K562 (cell line): ENCODE results near the gene PROK1. TPM values are rescaled to one million over a fixed set of nuclear protein-coding genes. Genes with fewer than 3 reads are reported as not detected.

Experiments used
- BACH1 ChIP-seq: fragments of 200-800 bp; sonication (Bioruptor generic); IDR thresholded peaks from 2 replicates; pipeline ENCODE4 v1.6.1; 2016; ENCODE audit warnings: missing genetic modification characterization, missing compliant biosample characterization
- BHLHE40 ChIP-seq: IDR thresholded peaks from 2 replicates; pipeline ENCODE4 v1.6.1; 2011; ENCODE audit warnings: low read length, improper control_type of control experiment
- EGR1 ChIP-seq: fragments of 450-650 bp; conservative IDR thresholded peaks from 2 replicates; pipeline ENCODE4 v1.6.1; 2017; ENCODE audit warnings: mild to moderate bottlenecking
- EP300 ChIP-seq: IDR thresholded peaks from 2 replicates; pipeline ENCODE4 v1.6.1; 2012; ENCODE audit warnings: low read length, improper control_type of control experiment
- GTF2F1 ChIP-seq: IDR thresholded peaks from 2 replicates; pipeline ENCODE4 v1.6.1; 2011; ENCODE audit warnings: low read depth, low read length, improper control_type of control experiment
- HNRNPK ChIP-seq: fragments of 200-400 bp; formaldehyde crosslinking; IDR thresholded peaks from one replicate; pipeline ENCODE4 v1.6.1; 2018; ENCODE audit warnings: mild to moderate bottlenecking, low read depth, low read length; ENCODE audit not compliant: poor library complexity, severe bottlenecking
- KDM4B ChIP-seq, 2 experiments: fragments of 450-650 bp in 1 of 2; sonication (generic) in 1 of 2; IDR thresholded peaks; 2 replicates each; pipeline ENCODE4 v1.6.1; 2016 to 2017; ENCODE audit warnings: borderline replicate concordance in 2 of 2, antibody characterized with exemption in 1 of 2, low read depth in 1 of 2, mild to moderate bottlenecking in 1 of 2
- L3MBTL2 ChIP-seq: fragments of 450-650 bp; IDR thresholded peaks from 2 replicates; pipeline ENCODE4 v1.6.1; 2016; ENCODE audit warnings: mild to moderate bottlenecking, moderate library complexity
- MAFF ChIP-seq: IDR thresholded peaks from 2 replicates; pipeline ENCODE4 v1.6.1; 2012; ENCODE audit warnings: low read length, improper control_type of control experiment
- MECOM ChIP-seq: fragments of 250-450 bp; sonication (Bioruptor Pico); IDR thresholded peaks from 2 replicates; pipeline ENCODE4 v1.8.0; 2022; ENCODE audit warnings: inconsistent platforms
- MEIS2 ChIP-seq: fragments of 450-650 bp; IDR thresholded peaks from 2 replicates; pipeline ENCODE4 v1.6.1; 2014; ENCODE audit warnings: mild to moderate bottlenecking; ENCODE audit not compliant: partially characterized antibody
- MTA1 ChIP-seq: fragments of 450-650 bp; IDR thresholded peaks from 2 replicates; pipeline ENCODE4 v1.6.1; 2017; ENCODE audit warnings: borderline replicate concordance
- PHB2 ChIP-seq: fragments of 450-650 bp; IDR thresholded peaks from 2 replicates; pipeline ENCODE4 v1.6.1; 2017; ENCODE audit warnings: low read depth
- PML ChIP-seq: IDR thresholded peaks from 2 replicates; pipeline ENCODE4 v1.6.1; 2012; ENCODE audit warnings: low read length, inconsistent platforms
- RBM39 ChIP-seq: fragments of 200-400 bp; formaldehyde crosslinking; optimal IDR thresholded peaks from 2 replicates; pipeline ENCODE3; 2018; ENCODE audit warnings: low read depth, low read length
- SAFB2 ChIP-seq: fragments of 200-400 bp; formaldehyde crosslinking; IDR thresholded peaks from 2 replicates; pipeline ENCODE4 v1.6.1; 2018; ENCODE audit warnings: borderline replicate concordance, low read length, low read depth, moderate library complexity; ENCODE audit not compliant: severe bottlenecking
- SMARCA4 ChIP-seq: fragments of 450-650 bp; IDR thresholded peaks from 2 replicates; pipeline ENCODE4 v1.6.1; 2016
- SOX6 ChIP-seq: fragments of 450-650 bp; IDR thresholded peaks from 2 replicates; pipeline ENCODE4 v1.6.1; 2014; ENCODE audit warnings: mild to moderate bottlenecking
- STAT5B ChIP-seq: fragments of 250-450 bp; sonication (Bioruptor Pico); IDR thresholded peaks from 2 replicates; pipeline ENCODE4 v1.8.0; 2021; ENCODE audit warnings: mild to moderate bottlenecking, inconsistent platforms
- TRIM28 ChIP-seq: fragments of 450-650 bp; IDR thresholded peaks from 2 replicates; pipeline ENCODE4 v1.6.1; 2017
- ZFP30 ChIP-seq: fragments of 250-450 bp; sonication (Bioruptor Pico); IDR thresholded peaks from 2 replicates; pipeline ENCODE4 v1.8.0; 2022; ENCODE audit warnings: moderate library complexity, mild to moderate bottlenecking, inconsistent platforms, borderline replicate concordance
- ZKSCAN8 ChIP-seq: fragments of 200-800 bp; sonication (Bioruptor generic); IDR thresholded peaks from 2 replicates; pipeline ENCODE4 v1.6.1; 2016; ENCODE audit warnings: missing genetic modification characterization, missing compliant biosample characterization
- ZNF134 ChIP-seq: fragments of 250-450 bp; sonication (Bioruptor Pico); conservative IDR thresholded peaks from 2 replicates; pipeline ENCODE4 v1.4.0; 2020
- ZNF217 ChIP-seq: sonication (generic); formaldehyde crosslinking; IDR thresholded peaks from 2 replicates; pipeline ENCODE4 v1.8.0; 2022; ENCODE audit warnings: mild to moderate bottlenecking, missing genetic modification reagents
- ZNF3 ChIP-seq: fragments of 250-450 bp; sonication (Bioruptor Pico); IDR thresholded peaks from 2 replicates; pipeline ENCODE4 v1.5.0; 2021; ENCODE audit warnings: mild to moderate bottlenecking, moderate library complexity
- ZNF449 ChIP-seq: fragments of 250-450 bp; sonication (Bioruptor Pico); IDR thresholded peaks from 2 replicates; pipeline ENCODE4 v1.8.0; 2022; ENCODE audit warnings: moderate library complexity, mild to moderate bottlenecking, inconsistent platforms
- ZNF699 ChIP-seq: fragments of 250-450 bp; sonication (Bioruptor Pico); IDR thresholded peaks from 2 replicates; pipeline ENCODE4 v1.8.0; 2021; ENCODE audit warnings: mild to moderate bottlenecking, moderate library complexity; ENCODE audit not compliant: insufficient replicate concordance
- ZNF707 ChIP-seq: fragments of 250-450 bp; sonication (Bioruptor Pico); conservative IDR thresholded peaks from 2 replicates; pipeline ENCODE4 v1.8.0; 2022; ENCODE audit warnings: inconsistent platforms, mild to moderate bottlenecking, moderate library complexity
- ZNF717 ChIP-seq: fragments of 250-450 bp; sonication (Bioruptor Pico); IDR thresholded peaks from 2 replicates; pipeline ENCODE4 v1.5.0; 2021
- ZZZ3 ChIP-seq: fragments of 450-650 bp; IDR thresholded peaks from 2 replicates; pipeline ENCODE4 v1.6.1; 2016; ENCODE audit warnings: antibody characterized with exemption, mild to moderate bottlenecking, moderate library complexity
- polyA plus RNA-seq, 8 experiments: library from polyadenylated mRNA; depleted of rRNA in 4 of 8; stranded (reverse) in 5 of 8; unstranded in 3 of 8; fragments of >200 nt; fragmentation: Nextera tagmentation in 2 of 8; fragmentation: Illumina TruSeq in 1 of 8; extraction: Ambion mirVana in 2 of 8; extraction: Trizol in 1 of 8; gene quantifications; 2 replicates each; pipeline versions ENCODE4 v1.2.1 to v1.2.3, GENCODE V29; 2011 to 2014; ENCODE audit warnings: inconsistent platforms in 1 of 8, missing spikeins in 1 of 8
- total RNA-seq, 7 experiments: library from RNA; depleted of rRNA in 6 of 7; stranded (reverse); fragments of >200 nt in 6 of 7; fragmentation: Illumina TruSeq in 2 of 7; extraction: Trizol in 2 of 7; gene quantifications; 2 replicates each; pipeline versions ENCODE4 v1.2.1 to v1.2.3, GENCODE V29; 2011 to 2021; ENCODE audit warnings: low replicate concordance in 1 of 7

The PROK1 gene
- total and polyA plus RNA-seq, 9 of the 15 experiments (the other 6 are each of a cell fraction or from before 2014, with no cell fraction given): 0.15 TPM; not detected in 8

GRCh38 chr1:110407260-110408210 is 43.4 kb upstream of the PROK1 start, which contains the start of gene LAMTOR5 (continued):
- peak; percentile 99 for TF ChIP-seq MTA1
- no peak for TF ChIP-seq SAFB2
- no peak for TF ChIP-seq ZNF217 (CRISPR knock-in tag)
- no peak for TF ChIP-seq ZNF707 (CRISPR knock-in tag)
- no peak for TF ChIP-seq ZNF717
- TF ChIP-seq ZKSCAN8 (CRISPR knock-in tag): no peak
- no peak for TF ChIP-seq ZNF449 (CRISPR knock-in tag)
- no peak for TF ChIP-seq PHB2
- TF ChIP-seq ZNF134 (CRISPR knock-in tag): no peak
- peak; percentile 21 for TF ChIP-seq MEIS2
- TF ChIP-seq RBM39: peak; percentile 65
- TF ChIP-seq SOX6: peak; percentile 76
- TF ChIP-seq SMARCA4: peak; percentile 53; the same call in 1 of the 2 replicates
- peak; percentile 91 for TF ChIP-seq L3MBTL2
- TF ChIP-seq EGR1: 0 out of 2 replicates have a peak, but pooled peaks have one; percentile 16
- TF ChIP-seq ZNF3 (CRISPR knock-in tag): no peak
- no peak for TF ChIP-seq HNRNPK
- peak; percentile 83 for TF ChIP-seq BHLHE40
- TF ChIP-seq BACH1: peak; percentile 51; the same call in 1 of the 2 replicates
- TF ChIP-seq STAT5B (CRISPR knock-in tag): no peak
- peak; percentile 79 for TF ChIP-seq ZZZ3
- no peak for TF ChIP-seq GTF2F1
- peak; percentile 94 for TF ChIP-seq PML
- TF ChIP-seq KDM4B (IDR thresholded peaks at IDR 0.05; ENCODE audit: borderline replicate concordance in 2 of 2, low read depth in 1 of 2): peak in 1 of 2 experiments; percentile 92; a peak in 2 of 4 replicates
- TF ChIP-seq TRIM28: peak; percentile 32; the same call in 1 of the 2 replicates
- peak; percentile 76 for TF ChIP-seq EP300
- TF ChIP-seq MAFF: no peak
- TF ChIP-seq ZFP30: no peak
- TF ChIP-seq ZNF699: no peak
- TF ChIP-seq MECOM (CRISPR knock-in tag): no peak
